HG03378 (cell line): ENCODE measurements around the gene SUCLG2.

Experiments
- ATAC-seq: cut with Tn5 transposase; IDR thresholded peaks from one replicate; pipeline ENCODE4 v1.9.1; 2021; ENCODE audit warnings: mild to moderate bottlenecking, moderate library complexity; ENCODE audit not compliant: unreplicated experiment

The SUCLG2 gene

GRCh38 chr3:67461667-67462142 lies 192.7 kb downstream of the SUCLG2 start:
- no peak for ATAC-seq

- no peak for ATAC-seq
Observed at GRCh38 chr3:67460841-67461510, 193.4 kb downstream of the SUCLG2 start.

- no peak for ATAC-seq
Observed at GRCh38 chr3:67459796-67460195, 194.6 kb downstream of the SUCLG2 start.

GRCh38 chr3:67458896-67459530 lies 195.4 kb downstream of the SUCLG2 start:
- ATAC-seq: no peak

GRCh38 chr3:67458408-67458807 lies 196.0 kb downstream of the SUCLG2 start:
- no peak for ATAC-seq

GRCh38 chr3:67453628-67454027 lies 200.8 kb downstream of the SUCLG2 start:
- ATAC-seq: no peak

- no peak for ATAC-seq
Observed at GRCh38 chr3:67450153-67450552, 204.3 kb downstream of the SUCLG2 start.

GRCh38 chr3:67447393-67447792 lies 207.0 kb downstream of the SUCLG2 start:
- ATAC-seq: no peak

- no peak for ATAC-seq
Observed at GRCh38 chr3:67437789-67438188, 216.6 kb downstream of the SUCLG2 start.

GRCh38 chr3:67437090-67437489 lies 217.3 kb downstream of the SUCLG2 start:
- ATAC-seq: no peak

- ATAC-seq: no peak
Observed at GRCh38 chr3:67433109-67433508, 221.3 kb downstream of the SUCLG2 start.

GRCh38 chr3:67431887-67432286 lies 222.5 kb downstream of the SUCLG2 start:
- no peak for ATAC-seq

GRCh38 chr3:67423722-67424121 lies 230.7 kb downstream of the SUCLG2 start:
- ATAC-seq: no peak

GRCh38 chr3:67421912-67422311 lies 232.5 kb downstream of the SUCLG2 start:
- ATAC-seq: no peak

GRCh38 chr3:67419779-67420178 lies 234.6 kb downstream of the SUCLG2 start:
- ATAC-seq: no peak

GRCh38 chr3:67419218-67419529 lies 235.2 kb downstream of the SUCLG2 start:
- ATAC-seq: no peak

GRCh38 chr3:67418426-67419217 lies 235.8 kb downstream of the SUCLG2 start:
- no peak for ATAC-seq

- no peak for ATAC-seq
Observed at GRCh38 chr3:67416703-67417102, 237.7 kb downstream of the SUCLG2 start.

- no peak for ATAC-seq
Observed at GRCh38 chr3:67415511-67415910, 238.9 kb downstream of the SUCLG2 start.

- ATAC-seq: no peak
Observed at GRCh38 chr3:67414740-67415139, 239.7 kb downstream of the SUCLG2 start.

GRCh38 chr3:67405193-67405592 lies 249.2 kb downstream of the SUCLG2 start:
- no peak for ATAC-seq

GRCh38 chr3:67402873-67403272 lies 251.5 kb downstream of the SUCLG2 start:
- ATAC-seq: no peak
